ENCODE results near the gene DOCK3. TPM values are rescaled to one million over a fixed set of nuclear protein-coding genes. Genes with fewer than 3 reads are reported as not detected.
"Not testable (repeated sequence)": the region's sequence is repeated elsewhere in the genome, so short reads cannot be mapped to it uniquely, and the experiment has no call there.

The DOCK3 gene
- total RNA-seq, 2 experiments from 2014 or later = 1.6 to 1.7 TPM

DNA sequence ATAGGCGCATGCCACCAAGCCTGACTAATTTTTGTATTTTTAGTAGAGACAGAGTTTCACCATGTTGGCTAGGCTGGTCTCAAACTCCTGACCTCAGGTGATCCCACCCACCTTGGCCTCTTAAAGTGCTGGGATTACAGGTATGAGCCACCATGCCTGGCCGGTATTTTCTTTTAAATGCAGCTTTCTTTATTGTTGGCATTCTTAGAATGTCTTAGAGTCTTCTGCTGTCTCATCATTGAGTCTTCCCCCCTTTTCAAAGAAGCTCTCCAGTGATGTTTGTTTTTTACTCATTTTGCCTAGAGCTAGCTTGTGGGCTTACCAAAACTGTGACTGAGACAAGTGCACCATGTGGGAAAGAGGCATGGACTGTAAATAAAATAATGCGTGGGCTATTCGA lies 13.9 kb downstream of the DOCK3 start:
- H3K4me1 Mint-ChIP-seq (ENCODE audit: low read depth); intact Hi-C loops (cut with micrococcal nuclease); H3K36me3 Mint-ChIP-seq (ENCODE audit: low read depth); DNase-seq; H3K9me3 Mint-ChIP-seq; H3K27ac Mint-ChIP-seq; H3K27me3 Mint-ChIP-seq (ENCODE audit: low read depth); H3K4me3 Mint-ChIP-seq: not testable (repeated sequence)
- CTCF ChIA-PET = interaction anchor here (0.9 kb wide), 1 partner anchor 14 kb away, joined by 4 read pairs; the partner anchor contains the start of gene DOCK3

DNA sequence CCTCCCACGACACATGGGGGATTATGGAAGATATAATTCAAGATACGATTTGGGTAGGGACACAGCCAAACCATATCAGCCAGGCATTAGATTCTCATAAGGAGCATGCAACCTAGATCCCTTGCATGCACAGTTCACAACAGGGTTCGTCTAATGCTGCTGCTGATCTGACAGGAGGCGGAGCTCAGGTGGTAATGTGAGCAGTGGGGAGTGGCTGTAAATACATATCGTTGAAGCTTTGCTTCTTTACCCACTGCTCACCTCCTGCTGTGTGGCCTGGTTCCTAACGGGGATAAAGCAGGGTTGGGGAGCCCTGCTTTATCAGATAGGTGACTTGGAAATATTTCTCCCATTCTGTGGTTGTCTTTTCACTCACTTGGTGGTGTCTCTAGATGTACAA lies 14.8 kb downstream of the DOCK3 start:
- Mint-ChIP-seq H3K36me3 (ENCODE audit: low read depth) (no peaks in the 10 kb centered on the region), H3K4me1 (ENCODE audit: low read depth) (no peaks in the 10 kb centered on the region), H3K27me3 (ENCODE audit: low read depth) (peaks cover 2% of the 10 kb centered on the region), H3K4me3 (no peak overlapping the region), H3K27ac (no peak overlapping the region), H3K9me3 (no peaks in the 10 kb centered on the region)
- intact Hi-C loops (cut with micrococcal nuclease) = no loop called here
- no peak for DNase-seq
- CTCF ChIA-PET = interaction anchor here (0.9 kb wide), 1 partner anchor 14 kb away, joined by 4 read pairs; the partner anchor contains the start of gene DOCK3

DNA sequence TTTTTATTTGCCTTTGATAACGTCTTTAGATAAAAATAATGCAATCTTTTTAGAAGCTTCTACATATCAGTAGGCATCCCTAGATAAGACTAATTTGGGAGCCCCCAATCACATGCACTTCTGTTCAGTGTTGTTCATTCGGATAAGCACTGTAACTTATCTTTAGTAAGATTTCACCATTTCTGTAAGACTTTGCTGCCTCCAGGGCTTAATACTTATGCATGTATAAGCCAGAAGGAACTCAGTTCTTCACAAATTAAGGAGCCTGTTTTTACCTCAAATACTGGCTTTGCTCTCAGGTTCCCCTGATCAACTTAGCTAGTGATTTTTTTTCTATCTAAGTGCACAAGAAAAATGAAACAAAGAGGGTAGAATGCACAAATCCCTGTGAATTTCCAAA lies 20.3 kb downstream of the DOCK3 start:
- no peak overlapping the region for H3K4me3 Mint-ChIP-seq
- H3K9me3 Mint-ChIP-seq = peaks cover 12% of the 10 kb centered on the region
- H3K27ac Mint-ChIP-seq = no peak overlapping the region
- no peaks in the 10 kb centered on the region for H3K27me3 Mint-ChIP-seq (ENCODE audit: low read depth)
- no peaks in the 10 kb centered on the region for H3K4me1 Mint-ChIP-seq (ENCODE audit: low read depth)
- CTCF ChIA-PET = no interaction called here
- H3K36me3 Mint-ChIP-seq (ENCODE audit: low read depth) = peaks cover 5% of the 10 kb centered on the region
- DNase-seq = no peak
- intact Hi-C loops (cut with micrococcal nuclease) = no loop called here

DNA sequence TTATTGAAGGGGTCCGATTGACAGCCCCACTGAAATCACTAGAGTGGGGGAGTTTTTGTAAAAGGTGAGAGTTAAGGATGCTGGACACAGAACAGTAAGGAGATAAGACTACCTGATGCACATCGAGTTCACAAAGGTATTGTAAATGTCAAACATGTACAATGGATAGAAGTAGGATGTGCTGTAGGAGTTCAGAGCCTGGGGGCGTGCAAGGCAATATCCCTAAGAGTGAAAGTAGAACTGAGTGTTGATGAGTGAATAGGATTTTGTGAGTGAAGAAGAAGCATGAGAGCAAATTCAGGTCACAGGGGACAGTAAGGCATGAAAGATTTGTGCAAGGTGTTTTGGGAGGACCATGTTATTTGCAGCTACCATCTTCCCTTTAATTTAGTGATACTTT lies 21.5 kb downstream of the DOCK3 start:
- peaks cover 12% of the 10 kb centered on the region for H3K9me3 Mint-ChIP-seq
- no peak overlapping the region for H3K4me3 Mint-ChIP-seq
- peaks cover 5% of the 10 kb centered on the region for H3K36me3 Mint-ChIP-seq (ENCODE audit: low read depth)
- CTCF ChIA-PET = interaction anchor here (0.6 kb wide), 2 partner anchors 87 to 285 kb away, joined by 3 read pairs; no protein-coding TSS in a partner anchor
- H3K4me1 Mint-ChIP-seq (ENCODE audit: low read depth) = no peaks in the 10 kb centered on the region
- H3K27ac Mint-ChIP-seq = no peak overlapping the region
- DNase-seq = no peak
- intact Hi-C loops (cut with micrococcal nuclease) = no loop called here
- no peaks in the 10 kb centered on the region for H3K27me3 Mint-ChIP-seq (ENCODE audit: low read depth)

DNA sequence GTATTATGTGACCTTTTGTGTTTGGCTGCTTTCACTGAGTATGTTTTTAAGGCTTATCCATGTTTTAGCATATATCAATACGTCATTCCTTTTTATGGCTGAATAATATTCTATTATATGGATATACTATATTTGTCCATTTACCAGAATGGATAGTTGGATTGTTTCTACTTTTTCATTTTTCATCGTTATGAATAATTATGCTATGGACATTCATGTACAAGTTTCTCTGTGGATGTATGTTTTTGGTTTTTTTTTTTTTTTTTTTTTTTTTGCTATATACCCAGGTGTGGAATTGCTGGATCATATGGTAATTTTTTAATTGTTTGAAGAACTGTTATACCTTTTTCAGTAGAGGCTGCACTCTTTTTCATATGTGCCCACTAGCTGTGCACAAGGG lies 23.5 kb downstream of the DOCK3 start:
- H3K36me3 Mint-ChIP-seq (ENCODE audit: low read depth) = peaks cover 5% of the 10 kb centered on the region
- DNase-seq = no peak
- peaks cover 12% of the 10 kb centered on the region for H3K9me3 Mint-ChIP-seq
- no peaks in the 10 kb centered on the region for H3K4me1 Mint-ChIP-seq (ENCODE audit: low read depth)
- H3K27ac Mint-ChIP-seq = no peak overlapping the region
- no peak overlapping the region for H3K4me3 Mint-ChIP-seq
- intact Hi-C loops (cut with micrococcal nuclease) = no loop called here
- H3K27me3 Mint-ChIP-seq (ENCODE audit: low read depth) = no peaks in the 10 kb centered on the region
- CTCF ChIA-PET = no interaction called here

DNA sequence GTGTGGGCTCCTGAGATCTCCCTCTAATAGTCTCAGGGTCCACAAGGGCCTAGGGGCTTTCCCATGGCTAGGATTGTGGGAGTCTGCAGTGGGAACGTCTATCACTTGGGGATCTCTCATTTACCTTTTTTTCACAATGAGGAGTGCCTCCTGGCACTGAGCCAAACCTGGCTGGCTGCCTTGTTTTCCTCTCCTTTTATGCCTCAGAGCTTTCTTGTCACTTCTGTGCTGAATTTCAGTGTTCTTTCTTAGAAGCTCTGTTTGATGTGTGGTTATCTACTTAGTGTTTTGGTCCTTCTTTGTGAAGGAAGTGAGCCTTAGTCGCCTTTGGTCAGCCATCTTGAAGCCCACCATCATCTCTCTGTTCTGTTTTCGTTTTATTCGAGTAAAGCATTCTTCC lies 33.9 kb downstream of the DOCK3 start:
- H3K4me1 Mint-ChIP-seq (ENCODE audit: low read depth) = peaks cover 8% of the 10 kb centered on the region
- intact Hi-C loops (cut with micrococcal nuclease) = no loop called here
- CTCF ChIA-PET = interaction anchor here (0.6 kb wide), 1 partner anchor 263 kb away, joined by 3 read pairs; no protein-coding TSS in a partner anchor
- H3K36me3 Mint-ChIP-seq (ENCODE audit: low read depth) = no peaks in the 10 kb centered on the region
- H3K9me3 Mint-ChIP-seq = peaks cover 3% of the 10 kb centered on the region
- DNase-seq = peak; percentile 17
- no peak overlapping the region for H3K4me3 Mint-ChIP-seq
- no peak overlapping the region for H3K27ac Mint-ChIP-seq
- H3K27me3 Mint-ChIP-seq (ENCODE audit: low read depth) = peaks cover 2% of the 10 kb centered on the region

DNA sequence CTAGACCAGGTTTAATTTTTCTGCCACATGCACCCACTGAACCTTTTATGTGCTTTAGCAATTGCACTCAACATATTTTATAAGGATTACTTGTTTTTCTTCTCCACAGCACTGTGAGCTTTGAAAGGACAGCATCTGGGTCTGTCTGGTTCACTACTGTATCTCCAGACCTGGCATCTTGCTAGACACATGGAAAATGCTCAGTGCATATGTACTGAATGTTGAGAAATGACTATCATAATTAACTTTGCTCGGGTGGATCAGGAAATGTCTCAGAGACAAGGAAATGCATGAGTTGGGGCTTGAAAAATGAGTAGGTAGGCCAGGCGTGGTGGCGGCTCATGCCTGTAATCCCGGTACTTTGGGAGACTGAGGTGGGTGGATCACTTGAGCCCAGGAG lies 40.2 kb downstream of the DOCK3 start:
- Mint-ChIP-seq H3K4me3 (no peak overlapping the region), H3K4me1 (ENCODE audit: low read depth) (no peaks in the 10 kb centered on the region)

DNA sequence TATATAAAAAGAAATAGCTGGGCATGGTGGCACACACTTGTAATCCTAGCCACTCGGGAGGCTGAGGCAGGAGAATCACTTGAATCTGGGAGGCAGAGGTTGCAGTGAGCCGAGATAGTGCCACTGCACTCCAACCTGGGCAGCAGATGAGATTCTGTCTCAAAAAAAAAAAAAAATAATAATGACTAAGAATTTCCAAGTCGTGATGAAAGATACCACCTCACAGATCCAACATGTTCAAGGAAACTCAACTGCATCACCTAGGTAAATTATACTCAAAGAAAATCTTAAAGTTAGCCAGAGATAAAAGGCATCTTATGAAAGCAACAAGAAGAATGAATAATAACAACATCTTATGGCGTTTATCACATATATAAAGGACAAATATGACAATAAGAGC lies 50.1 kb downstream of the DOCK3 start:
- CTCF ChIA-PET = no interaction called here
- Mint-ChIP-seq H3K27ac (no peak overlapping the region), H3K27me3 (ENCODE audit: low read depth) (peaks cover 6% of the 10 kb centered on the region), H3K36me3 (ENCODE audit: low read depth) (no peaks in the 10 kb centered on the region), H3K9me3 (no peaks in the 10 kb centered on the region), H3K4me3 (no peak overlapping the region), H3K4me1 (ENCODE audit: low read depth) (no peaks in the 10 kb centered on the region)
- DNase-seq = no peak
- intact Hi-C loops (cut with micrococcal nuclease) = no loop called here

More for the DNA sequence above, 40.2 kb downstream of the DOCK3 start:
- CTCF ChIA-PET = interaction anchor here (1.2 kb wide), 1 partner anchor 40 kb away, joined by 4 read pairs; the partner anchor contains the start of gene DOCK3
- Mint-ChIP-seq H3K27me3 (ENCODE audit: low read depth) (no peaks in the 10 kb centered on the region), H3K27ac (no peak overlapping the region), H3K36me3 (ENCODE audit: low read depth) (no peaks in the 10 kb centered on the region), H3K9me3 (no peaks in the 10 kb centered on the region)
- intact Hi-C loops (cut with micrococcal nuclease) = no loop called here
- no peak for DNase-seq

DNA sequence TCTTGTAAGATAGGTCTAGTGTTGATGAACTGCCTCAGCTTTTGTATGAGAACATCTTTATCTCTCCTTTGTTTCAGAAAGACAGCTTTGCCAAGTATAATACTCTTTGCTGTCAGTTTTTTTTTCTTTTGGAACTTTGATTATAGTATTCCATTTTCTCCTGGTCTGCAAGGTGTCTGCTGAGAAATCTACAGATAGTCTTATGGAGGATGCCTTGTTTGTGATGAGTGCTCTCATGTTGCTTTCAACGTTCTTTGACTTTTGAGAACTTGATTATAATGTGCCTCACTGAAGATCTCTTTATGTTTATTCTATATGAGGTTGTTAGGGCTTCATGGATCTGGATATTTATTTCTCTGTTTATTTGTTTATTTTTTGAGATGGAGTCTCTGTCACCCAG lies 60.3 kb downstream of the DOCK3 start:
- no peak for DNase-seq
- H3K27me3 Mint-ChIP-seq (ENCODE audit: low read depth) = no peaks in the 10 kb centered on the region
- intact Hi-C loops (cut with micrococcal nuclease) = no loop called here
- CTCF ChIA-PET = interaction anchor here (0.7 kb wide), 1 partner anchor 64 kb away, joined by 4 read pairs; no protein-coding TSS in a partner anchor
- H3K4me3 Mint-ChIP-seq = no peak overlapping the region
- H3K4me1 Mint-ChIP-seq (ENCODE audit: low read depth) = no peaks in the 10 kb centered on the region
- H3K9me3 Mint-ChIP-seq = peaks cover 5% of the 10 kb centered on the region
- no peaks in the 10 kb centered on the region for H3K36me3 Mint-ChIP-seq (ENCODE audit: low read depth)
- H3K27ac Mint-ChIP-seq = no peak overlapping the region

DNA sequence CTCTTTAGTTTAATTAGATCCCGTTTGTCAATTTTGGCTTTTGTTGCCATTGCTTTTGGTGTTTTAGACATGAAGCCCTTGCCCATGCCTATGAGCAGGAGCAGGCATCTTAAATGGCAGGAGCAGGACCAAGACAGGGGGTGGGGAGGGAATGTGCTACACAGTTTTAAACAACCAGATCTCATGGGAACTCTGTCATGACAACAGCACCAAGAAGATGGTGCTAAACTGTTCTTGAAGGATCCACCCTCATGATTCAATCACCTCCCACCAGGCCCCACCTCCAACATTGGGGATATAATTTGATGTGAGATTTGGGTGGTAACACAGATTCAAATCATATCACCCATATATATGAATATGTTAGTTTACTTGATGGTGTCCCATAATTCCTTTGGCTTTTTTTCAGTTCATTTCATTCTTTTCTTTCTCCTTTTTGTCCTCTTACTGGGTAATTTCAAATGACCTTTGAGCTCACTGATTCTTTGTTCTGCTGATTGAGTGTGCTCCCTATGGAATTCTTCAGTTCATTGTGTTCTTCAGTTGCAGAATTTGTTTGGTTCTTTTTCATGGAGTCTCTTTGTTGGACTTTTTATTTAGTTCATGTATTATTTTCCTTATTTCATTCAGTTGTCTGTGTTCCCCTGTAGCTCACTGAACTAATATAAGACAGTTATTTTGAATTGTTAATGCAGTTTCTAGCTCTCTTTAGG lies 62.6 kb downstream of the DOCK3 start:
- intact Hi-C loops (cut with micrococcal nuclease) = no loop called here
- no peak for DNase-seq
- no peak overlapping the region for H3K27ac Mint-ChIP-seq
- no peaks in the 10 kb centered on the region for H3K36me3 Mint-ChIP-seq (ENCODE audit: low read depth)
- no peaks in the 10 kb centered on the region for H3K4me1 Mint-ChIP-seq (ENCODE audit: low read depth)
- peaks cover 5% of the 10 kb centered on the region for H3K9me3 Mint-ChIP-seq
- no peak overlapping the region for H3K4me3 Mint-ChIP-seq
- CTCF ChIA-PET = no interaction called here
- no peaks in the 10 kb centered on the region for H3K27me3 Mint-ChIP-seq (ENCODE audit: low read depth)

DNA sequence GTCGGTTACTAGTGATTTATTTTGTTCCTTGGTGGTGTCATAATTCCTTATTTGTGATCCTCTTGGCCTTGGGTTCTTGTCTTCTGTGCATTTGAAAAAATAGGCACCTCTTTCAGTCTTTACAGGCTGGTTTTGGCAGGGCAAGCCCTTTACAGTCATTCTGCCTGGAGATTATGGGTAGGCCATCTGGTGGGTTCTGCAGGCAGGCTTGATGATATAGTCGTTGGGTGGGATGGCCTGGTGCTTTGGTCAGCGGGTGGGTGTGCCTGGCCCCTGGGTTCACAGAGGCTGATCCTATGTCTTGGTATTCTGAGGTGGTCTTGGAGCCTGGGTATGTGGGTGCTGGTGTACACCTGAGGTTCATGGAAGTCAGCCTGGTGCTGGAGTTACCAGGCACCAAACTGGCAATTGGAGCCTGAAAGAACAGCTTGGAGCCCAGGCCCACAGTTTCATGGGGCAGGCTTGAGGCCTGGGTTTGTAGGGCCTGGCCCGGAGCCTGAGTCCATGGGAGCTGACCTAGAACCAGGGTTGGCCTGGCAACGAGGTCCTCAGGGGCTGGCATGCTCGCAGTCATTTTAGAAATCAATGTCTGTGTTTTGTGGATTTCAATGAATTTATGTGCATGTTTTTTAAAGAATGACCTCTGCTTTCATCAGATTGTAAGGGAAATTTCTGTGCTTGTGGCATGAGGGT lies 63.3 kb downstream of the DOCK3 start:
- no peak for DNase-seq
- intact Hi-C loops (cut with micrococcal nuclease) = no loop called here
- Mint-ChIP-seq H3K4me3 (no peak overlapping the region), H3K27ac (no peak overlapping the region), H3K4me1 (ENCODE audit: low read depth) (no peaks in the 10 kb centered on the region), H3K36me3 (ENCODE audit: low read depth) (no peaks in the 10 kb centered on the region), H3K9me3 (peaks cover 5% of the 10 kb centered on the region), H3K27me3 (ENCODE audit: low read depth) (no peaks in the 10 kb centered on the region)
- CTCF ChIA-PET = no interaction called here

DNA sequence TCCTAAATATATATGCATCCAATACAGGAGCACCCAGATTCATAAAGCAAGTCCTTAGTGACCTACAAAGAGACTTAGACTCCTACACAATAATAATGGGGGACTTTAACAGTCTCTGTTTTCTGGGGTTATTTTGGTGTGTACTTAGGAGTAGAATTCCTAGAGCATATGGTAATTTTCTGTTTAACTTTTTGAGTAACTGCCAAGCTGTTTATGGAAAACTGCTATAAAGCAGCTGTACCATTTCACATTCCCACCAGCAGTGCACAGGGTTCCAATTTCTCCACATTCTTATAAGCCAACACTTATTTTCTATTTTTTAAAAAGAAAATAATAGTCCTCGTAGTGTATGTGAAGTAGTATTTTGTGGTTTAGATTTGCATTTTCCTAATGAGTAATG lies 68.9 kb downstream of the DOCK3 start:
- Mint-ChIP-seq H3K4me3 (no peak overlapping the region), H3K9me3 (no peaks in the 10 kb centered on the region), H3K27ac (no peak overlapping the region), H3K36me3 (ENCODE audit: low read depth) (no peaks in the 10 kb centered on the region), H3K4me1 (ENCODE audit: low read depth) (no peaks in the 10 kb centered on the region), H3K27me3 (ENCODE audit: low read depth) (no peaks in the 10 kb centered on the region)
- CTCF ChIA-PET = interaction anchor here (0.7 kb wide), 1 partner anchor 698 kb away, joined by 4 read pairs; no protein-coding TSS in a partner anchor
- intact Hi-C loops (cut with micrococcal nuclease) = no loop called here
- no peak for DNase-seq

DNA sequence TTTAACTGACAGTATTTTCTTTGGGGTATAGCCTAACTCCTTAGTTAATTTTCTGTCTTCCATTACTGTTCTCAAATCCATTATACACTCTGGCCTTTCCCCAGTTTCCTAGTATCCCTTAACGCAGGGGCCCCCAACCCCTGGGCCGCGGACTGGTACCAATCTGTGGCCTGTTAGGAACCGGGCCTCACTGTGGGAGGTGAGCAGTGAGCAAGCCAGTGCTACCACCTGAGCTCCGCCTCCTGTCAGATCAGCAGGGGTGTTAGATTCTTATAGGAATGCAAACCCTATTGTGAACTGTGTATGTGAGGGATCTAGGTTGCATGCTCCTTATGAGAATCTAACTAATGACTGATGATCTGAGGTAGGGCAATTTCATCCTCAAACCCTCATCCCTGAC lies 75.1 kb downstream of the DOCK3 start:
- Mint-ChIP-seq H3K4me1 (ENCODE audit: low read depth) (no peaks in the 10 kb centered on the region), H3K27ac (no peak overlapping the region), H3K9me3 (no peaks in the 10 kb centered on the region), H3K27me3 (ENCODE audit: low read depth) (no peaks in the 10 kb centered on the region), H3K36me3 (ENCODE audit: low read depth) (no peaks in the 10 kb centered on the region), H3K4me3 (no peak overlapping the region)
- CTCF ChIA-PET = no interaction called here
- intact Hi-C loops (cut with micrococcal nuclease) = no loop called here
- no peak for DNase-seq

All from activated naive CD4-positive, alpha-beta T cell treated with anti-CD3 and anti-CD28 coated beads for 36 hours (primary cell).